H1 (cell line): ENCODE data around the gene ADK. TPM values are rescaled to one million over a fixed set of nuclear protein-coding genes. Genes with fewer than 3 reads are reported as not detected.

Experiments used
- CTCF ChIA-PET: fragments of 300-600 bp; sonication (Branson Sonifier 250); formaldehyde crosslinking; loops from one replicate; lab custom pipeline; 2021; ENCODE audit not compliant: partially characterized antibody; lab: Charles Lee
- POLR2A ChIA-PET: fragments of 300-600 bp; sonication (Branson Sonifier 250); formaldehyde crosslinking; loops from one replicate; lab custom pipeline; 2021; ENCODE audit warnings: inconsistent platforms; ENCODE audit not compliant: partially characterized antibody; lab: Charles Lee
- DNase-seq, 2 experiments: peaks; one replicate each; pipeline versions ENCODE4 v3.0.0 to v3.0.0-alpha.2; 2010 to 2022; ENCODE audit warnings: low spot score in 2 of 2, low read depth in 1 of 2, mixed read lengths in 1 of 2
- FAIRE-seq: peaks from 2 replicates; lab custom pipeline; 2011; peaks lifted over from hg19 to GRCh38; lab: Jason Lieb, UNC
- H2AFZ ChIP-seq: 2 replicates; pipeline ENCODE4 v1.8.1; 2012; ENCODE audit warnings: low read length, inconsistent platforms
- H2AK5ac ChIP-seq: 2 replicates; pipeline ENCODE4 v1.6.1; 2013; ENCODE audit warnings: low read depth, low read length
- H2BK120ac ChIP-seq: replicated peaks from 2 replicates; pipeline ENCODE3; 2013; ENCODE audit warnings: low read depth, low read length, inconsistent platforms
- H2BK12ac ChIP-seq: 2 replicates; pipeline ENCODE4 v1.6.1; 2013; ENCODE audit warnings: low read depth, low read length
- H2BK15ac ChIP-seq: 2 replicates; pipeline ENCODE4 v1.6.1; 2013; ENCODE audit warnings: low read length
- H2BK20ac ChIP-seq: 2 replicates; pipeline ENCODE4 v1.6.1; 2013; ENCODE audit warnings: low read length
- H2BK5ac ChIP-seq: 2 replicates; pipeline ENCODE4 v1.6.1; 2013; ENCODE audit warnings: low read depth, low read length
- H3K14ac ChIP-seq: 2 replicates; pipeline ENCODE4 v1.6.1; 2013; ENCODE audit warnings: inconsistent platforms; ENCODE audit not compliant: insufficient read length
- H3K18ac ChIP-seq: 2 replicates; pipeline ENCODE4 v1.6.1; 2013; ENCODE audit warnings: low read length; ENCODE audit errors: extremely low read depth
- H3K23ac ChIP-seq: 2 replicates; pipeline ENCODE4 v1.6.1; 2013; ENCODE audit warnings: inconsistent platforms; ENCODE audit not compliant: insufficient read length
- H3K23me2 ChIP-seq: 2 replicates; pipeline ENCODE4 v1.6.1; 2013; ENCODE audit warnings: low read depth, low read length
- H3K27ac ChIP-seq: 2 replicates; pipeline ENCODE4 v1.6.1; 2011; ENCODE audit warnings: low read depth, low read length, inconsistent platforms
- H3K27me3 ChIP-seq, 4 experiments: replicated peaks in 1 of 4; 1 replicate in 1 of 4; 2 replicates in 3 of 4; pipeline versions ENCODE4 v1.6.1 to v1.8.1; 2011 to 2013; ENCODE audit warnings: low read length in 3 of 4, mild to moderate bottlenecking in 3 of 4, inconsistent platforms in 2 of 4, mixed read lengths in 2 of 4, moderate library complexity in 1 of 4; ENCODE audit not compliant: control insufficient read depth in 3 of 4, insufficient read depth in 3 of 4; ENCODE audit errors: extremely low read depth in 1 of 4
- H3K36me3 ChIP-seq, 4 experiments: 2 replicates each; pipeline versions ENCODE4 v1.6.1 to v1.8.1; 2011 to 2013; ENCODE audit warnings: mild to moderate bottlenecking in 4 of 4, low read length in 3 of 4, moderate library complexity in 2 of 4, control low read depth in 1 of 4, inconsistent platforms in 1 of 4; ENCODE audit not compliant: insufficient read depth in 4 of 4, control insufficient read depth in 2 of 4
- H3K4ac ChIP-seq: replicated peaks from 2 replicates; pipeline ENCODE3; 2013; ENCODE audit warnings: low read length, low read depth, mixed read lengths, inconsistent platforms; ENCODE audit not compliant: insufficient read length
- H3K4me1 ChIP-seq, 4 experiments: replicated peaks in 1 of 4; 1 replicate in 1 of 4; 2 replicates in 3 of 4; pipeline versions ENCODE4 v1.6.1 to v1.8.1; 2011 to 2013; ENCODE audit warnings: low read length in 3 of 4, inconsistent platforms in 2 of 4, mixed read lengths in 1 of 4; ENCODE audit not compliant: insufficient read depth in 4 of 4, control insufficient read depth in 3 of 4
- H3K4me2 ChIP-seq, 2 experiments: 2 replicates each; pipeline versions ENCODE4 v1.6.1 to v1.8.1; 2011 to 2013; ENCODE audit warnings: low read depth in 2 of 2, low read length in 2 of 2, control low read depth in 1 of 2, inconsistent platforms in 1 of 2, mild to moderate bottlenecking in 1 of 2; ENCODE audit not compliant: insufficient read depth in 1 of 2
- H3K4me3 ChIP-seq, 4 experiments: fragments of 200-600, 300-600 bp in 1 of 4; sonication (generic), shearing (Covaris generic), sonication (Bioruptor Twin) in 1 of 4; 2 replicates each; pipeline versions ENCODE4 v1.5.1 to v1.8.1; 2011 to 2016; ENCODE audit warnings: low read length in 4 of 4, low read depth in 3 of 4, control low read depth in 2 of 4, inconsistent platforms in 2 of 4, mild to moderate bottlenecking in 2 of 4, mixed read lengths in 1 of 4, moderate library complexity in 1 of 4; ENCODE audit not compliant: insufficient read depth in 2 of 4; ENCODE audit errors: extremely low read depth in 1 of 4
- H3K56ac ChIP-seq: replicated peaks from 2 replicates; pipeline ENCODE3; 2013; ENCODE audit warnings: low read depth, mild to moderate bottlenecking, mixed read lengths, low read length, inconsistent platforms; ENCODE audit not compliant: insufficient read length
- H3K79me1 ChIP-seq: 2 replicates; pipeline ENCODE4 v1.6.1; 2013; ENCODE audit warnings: low read depth, low read length, control low read depth
- H3K79me2 ChIP-seq, 2 experiments: 2 replicates each; pipeline versions ENCODE4 v1.6.1 to v1.8.1; 2012 to 2013; ENCODE audit warnings: low read length in 2 of 2, mild to moderate bottlenecking in 2 of 2, inconsistent platforms in 1 of 2; ENCODE audit not compliant: insufficient read depth in 2 of 2, control insufficient read depth in 1 of 2
- H3K9ac ChIP-seq, 4 experiments: replicated peaks in 1 of 4; 1 replicate in 1 of 4; 2 replicates in 3 of 4; pipeline versions ENCODE4 v1.6.1 to v1.8.1; 2011 to 2013; ENCODE audit warnings: low read depth in 3 of 4, low read length in 3 of 4, control low read depth in 2 of 4, mild to moderate bottlenecking in 2 of 4, moderate library complexity in 2 of 4, inconsistent platforms in 1 of 4; ENCODE audit errors: extremely low read depth in 1 of 4
- H3K9me3 ChIP-seq, 2 experiments: 2 replicates each; pipeline versions ENCODE4 v1.6.1 to v1.8.1; 2012 to 2013; ENCODE audit warnings: mild to moderate bottlenecking in 2 of 2, moderate library complexity in 2 of 2, control low read depth in 1 of 2, inconsistent platforms in 1 of 2, low read depth in 1 of 2, low read length in 1 of 2, mixed read lengths in 1 of 2; ENCODE audit not compliant: insufficient read depth in 2 of 2
- H4K20me1 ChIP-seq, 2 experiments: replicated peaks in 1 of 2; 2 replicates each; pipeline versions ENCODE3 to v1.8.1; 2011 to 2013; ENCODE audit warnings: inconsistent platforms in 2 of 2, low read length in 2 of 2, mild to moderate bottlenecking in 1 of 2; ENCODE audit not compliant: insufficient read depth in 2 of 2, control insufficient read depth in 1 of 2
- H4K5ac ChIP-seq: 2 replicates; pipeline ENCODE4 v1.6.1; 2013; ENCODE audit warnings: low read length, low read depth, mixed read lengths, inconsistent platforms; ENCODE audit not compliant: insufficient read length
- H4K8ac ChIP-seq: 2 replicates; pipeline ENCODE4 v1.8.0; 2013; ENCODE audit warnings: mild to moderate bottlenecking, moderate library complexity, low read length, inconsistent platforms; ENCODE audit not compliant: insufficient read depth; ENCODE audit errors: extremely low read depth
- H4K91ac ChIP-seq: replicated peaks from 2 replicates; pipeline ENCODE3; 2013; ENCODE audit warnings: low read length, mixed read lengths, inconsistent platforms; ENCODE audit not compliant: insufficient read length
- CEBPB ChIP-seq: IDR thresholded peaks from 2 replicates; pipeline ENCODE4 v1.6.1; 2012; ENCODE audit warnings: low read depth, low read length
- CREB1 ChIP-seq: IDR thresholded peaks from 2 replicates; pipeline ENCODE4 v1.6.1; 2012; ENCODE audit warnings: inconsistent platforms
- EP300 ChIP-seq, 2 experiments: IDR thresholded peaks; 1 replicate in 1 of 2; 2 replicates in 1 of 2; pipeline ENCODE4 v1.6.1; 2011 to 2012; ENCODE audit warnings: low read depth in 2 of 2, low read length in 2 of 2, mild to moderate bottlenecking in 2 of 2, borderline replicate concordance in 1 of 2, inconsistent platforms in 1 of 2, moderate library complexity in 1 of 2
- FOSL1 ChIP-seq: IDR thresholded peaks from 2 replicates; pipeline ENCODE4 v1.6.1; 2011; ENCODE audit warnings: mild to moderate bottlenecking, low read depth, low read length, moderate library complexity; ENCODE audit not compliant: insufficient read depth
- GTF2F1 ChIP-seq: IDR thresholded peaks from 2 replicates; pipeline ENCODE4 v1.6.1; 2012; ENCODE audit warnings: low read depth, low read length, improper control_type of control experiment, borderline replicate concordance
- HDAC2 ChIP-seq, 2 experiments: fragments of 300-600 bp in 1 of 2; sonication (generic) in 1 of 2; IDR thresholded peaks; 2 replicates each; pipeline ENCODE4 v1.6.1; 2011 to 2012; ENCODE audit warnings: low read depth in 2 of 2, low read length in 2 of 2, mild to moderate bottlenecking in 2 of 2, moderate library complexity in 2 of 2, borderline replicate concordance in 1 of 2, inconsistent platforms in 1 of 2
- MAFK ChIP-seq: IDR thresholded peaks from 2 replicates; pipeline ENCODE4 v1.6.1; 2012; ENCODE audit warnings: low read depth, mild to moderate bottlenecking, improper control_type of control experiment, low read length
- NANOG ChIP-seq: IDR thresholded peaks from 2 replicates; pipeline ENCODE4 v1.6.1; 2011; ENCODE audit warnings: low read length, low read depth, mild to moderate bottlenecking, inconsistent platforms; ENCODE audit not compliant: insufficient read depth, poor library complexity, severe bottlenecking
- POLR2AphosphoS5 ChIP-seq: IDR thresholded peaks from 2 replicates; pipeline ENCODE4 v1.6.1; 2011; ENCODE audit warnings: low read depth, low read length
- SIN3A ChIP-seq, 2 experiments: IDR thresholded peaks in 1 of 2; conservative IDR thresholded peaks in 1 of 2; 2 replicates each; pipeline ENCODE4 v1.6.1; 2011 to 2012; ENCODE audit warnings: low read length in 2 of 2, improper control_type of control experiment in 1 of 2, low read depth in 1 of 2, mild to moderate bottlenecking in 1 of 2
- SP4 ChIP-seq: IDR thresholded peaks from 2 replicates; pipeline ENCODE4 v1.6.1; 2012; ENCODE audit warnings: low read length, inconsistent platforms
- TAF7 ChIP-seq: optimal IDR thresholded peaks from 2 replicates; pipeline ENCODE3; 2011; ENCODE audit warnings: low read depth, mild to moderate bottlenecking, inconsistent platforms, low read length, moderate library complexity, borderline replicate concordance
- ZNF274 ChIP-seq: IDR thresholded peaks from 2 replicates; pipeline ENCODE4 v1.7.0; 2012; ENCODE audit warnings: low read length, borderline replicate concordance; ENCODE audit errors: extremely low read depth
- WGBS, 2 experiments: shearing (Covaris generic) in 1 of 2; methylation state at CpG; one replicate each; pipeline versions ENCODE4 v1.1.6 to v1.1.7; 2013 to 2015; ENCODE audit warnings: low lambda C conversion rate in 2 of 2, mixed read lengths in 2 of 2, inconsistent platforms in 1 of 2, low coverage in 1 of 2, missing lambda C conversion rate in 1 of 2; ENCODE audit not compliant: insufficient replicate concordance in 2 of 2, insufficient coverage in 1 of 2, insufficient read length in 1 of 2; ENCODE audit errors: extremely low coverage in 1 of 2, missing lambda C conversion rate in 1 of 2; 5-methylcytosine and 5-hydroxymethylcytosine counted together
- polyA plus RNA-seq, 7 experiments: library from polyadenylated mRNA; depleted of rRNA in 3 of 7; stranded (reverse) in 5 of 7; unstranded in 2 of 7; fragments of >200 nt in 5 of 7; fragments of 200-250 nt in 2 of 7; gene quantifications; 1 replicate in 5 of 7; 2 replicates in 1 of 7; 4 replicates in 1 of 7; pipeline versions ENCODE4 v1.2.1 to v1.2.3, GENCODE V29; 2011 to 2013; ENCODE audit warnings: missing spikeins in 2 of 7, mixed read lengths in 2 of 7
- total RNA-seq: library from RNA; stranded (reverse); fragmentation: NEBNext Ultra II Directional; extraction: Animal tissue kit (Norgen Biotek cat#: 25700); gene quantifications from 2 replicates; pipeline ENCODE4 v1.2.1, GENCODE V29; 2021

The ADK gene
- total and polyA plus RNA-seq, 2 of the 8 experiments (the other 6 are each of a cell fraction or from before 2014, with no cell fraction given), result 12.3 to 42.4 TPM

DNA sequence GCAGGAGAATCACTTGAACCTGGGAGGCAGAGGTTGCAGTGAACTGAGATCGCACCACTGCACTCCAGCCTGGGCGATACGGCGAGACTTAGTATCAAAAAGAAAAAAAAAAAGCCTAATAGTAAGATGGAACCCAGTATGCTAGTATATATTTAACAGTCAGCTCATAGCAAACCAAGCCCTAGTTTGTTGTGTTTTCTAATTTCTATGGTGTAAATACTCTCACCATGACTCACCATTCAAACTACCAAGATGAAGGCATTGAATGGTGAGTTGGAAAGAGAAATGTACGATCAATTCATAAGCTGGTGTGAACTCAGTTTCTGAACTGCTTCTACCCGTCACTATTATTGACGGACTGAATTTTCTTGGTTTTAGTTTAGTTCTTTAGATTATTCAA lies 501.6 kb downstream of the ADK start:
- Histone ChIP-seq H3K9me3 (no peaks in the 10 kb centered on the region), H3K27ac (no peak overlapping the region), H3K23ac (no peak overlapping the region), H4K8ac (no peak overlapping the region), H3K4me2 (no peak overlapping the region), H2BK20ac (no peak overlapping the region), H3K27me3 (no peaks in the 10 kb centered on the region), H3K36me3 (no peaks in the 10 kb centered on the region), H4K20me1 (no peaks in the 10 kb centered on the region), H3K4me3 (no peak overlapping the region), H4K5ac (no peak overlapping the region), H2BK5ac (no peak overlapping the region), H3K18ac (no peak overlapping the region), H3K79me1 (no peaks in the 10 kb centered on the region), H3K14ac (no peak overlapping the region), H3K9ac (no peak overlapping the region), H3K4ac (no peak overlapping the region), H2BK12ac (no peak overlapping the region), H4K91ac (no peak overlapping the region), H2BK15ac (no peak overlapping the region), H2AFZ (no peak overlapping the region), H2BK120ac (no peak overlapping the region), H2AK5ac (no peak overlapping the region), H3K79me2 (no peaks in the 10 kb centered on the region), H3K56ac (no peak overlapping the region), H3K4me1 (no peaks in the 10 kb centered on the region), H3K23me2 (no peaks in the 10 kb centered on the region)
- DNase-seq, result no peak
- FAIRE-seq, result no peak
- ChIA-PET CTCF (interaction anchor here (1.4 kb wide), 1 partner anchor 8 kb away, joined by 3 read pairs; no protein-coding TSS in a partner anchor), POLR2A (no interaction called here)
- WGBS, 2 experiments, result 97% methylated on average over 7 of the region's 7 CpGs; no CpG with 5 or more reads in 1 of the 2 experiments
- TF ChIP-seq TAF7 (no peak), EP300 (IDR thresholded peaks at IDR 0.05; ENCODE audit: borderline replicate concordance in 1 of 2, low read depth in 2 of 2, low read length in 2 of 2) (no peak), SP4 (no peak), HDAC2 (IDR thresholded peaks at IDR 0.05; ENCODE audit: borderline replicate concordance in 1 of 2, low read depth in 2 of 2, low read length in 2 of 2) (no peak), FOSL1 (no peak), GTF2F1 (no peak), CEBPB (no peak), SIN3A (conservative IDR thresholded peaks at IDR 0.05 in 1 of 2, IDR thresholded peaks at IDR 0.05 in 1 of 2; ENCODE audit: low read depth in 1 of 2, low read length in 2 of 2) (no peak), ZNF274 (no peak), MAFK (no peak), POLR2AphosphoS5 (no peak), CREB1 (no peak), NANOG (no peak)
